GM18909 (cell line): ENCODE data around the gene CREBZF.
A peak's percentile ranks its signal among the peaks of the same experiment; 100 is the strongest.
"Not testable (repeated sequence)": the region's sequence is repeated elsewhere in the genome, so short reads cannot be mapped to it uniquely, and the experiment has no call there.

ENCODE experiments used
- ATAC-seq: cut with Tn5 transposase; IDR thresholded peaks from one replicate; pipeline ENCODE4 v1.9.1; 2021; ENCODE audit warnings: mild to moderate bottlenecking; ENCODE audit not compliant: unreplicated experiment, poor library complexity

Gene CREBZF

DNA sequence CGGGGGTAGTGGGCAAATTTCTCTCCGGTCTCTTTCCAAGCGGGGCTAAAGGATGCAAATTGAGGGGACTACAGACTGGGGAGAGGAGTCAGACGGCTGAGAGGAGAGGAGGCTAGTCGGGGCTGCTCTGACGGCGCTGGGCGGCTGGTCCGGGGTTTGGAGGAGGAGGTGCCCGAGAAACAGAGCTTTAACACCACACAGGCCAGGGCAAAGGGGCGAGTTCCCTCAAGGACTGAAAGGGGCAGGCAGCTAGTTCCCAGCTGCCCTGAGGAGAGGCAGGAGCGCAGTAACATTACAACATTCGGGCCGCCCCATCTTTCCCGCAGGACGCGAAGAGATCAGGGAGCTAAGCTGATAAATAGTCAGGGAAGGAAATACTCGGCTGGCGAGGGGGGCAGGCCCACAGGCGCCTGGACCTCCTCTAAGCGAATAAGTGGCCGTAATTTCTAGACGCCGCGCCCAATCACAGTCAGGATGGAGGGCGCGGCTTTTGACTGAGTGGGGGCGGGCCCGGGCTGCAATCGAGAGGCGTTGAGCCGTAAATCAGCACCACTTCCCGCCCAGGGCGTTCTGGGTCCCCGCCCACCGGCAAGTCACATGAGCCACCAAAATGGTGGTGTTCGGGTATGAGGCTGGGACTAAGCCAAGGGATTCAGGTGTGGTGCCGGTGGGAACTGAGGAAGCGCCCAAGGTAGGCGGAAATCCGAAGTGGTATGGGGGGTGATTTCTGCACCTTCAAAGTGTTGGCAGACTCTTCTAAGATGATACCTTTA, 36.7 kb downstream of the CREBZF start, which contains the start of gene TMEM126B:
TSS of gene TMEM126B (plus strand) at position 596 of the 773 bp plus-strand sequence. CDS start at position 611, 15 bp downstream.
- peak; percentile 99 for ATAC-seq

GRCh38 chr11:85627332-85627997, 37.5 kb downstream of the CREBZF start, which contains the start of gene DLG2:
Gene DLG2 (minus strand): TSS chr11:85627344.
- ATAC-seq: peak; percentile 1

DNA sequence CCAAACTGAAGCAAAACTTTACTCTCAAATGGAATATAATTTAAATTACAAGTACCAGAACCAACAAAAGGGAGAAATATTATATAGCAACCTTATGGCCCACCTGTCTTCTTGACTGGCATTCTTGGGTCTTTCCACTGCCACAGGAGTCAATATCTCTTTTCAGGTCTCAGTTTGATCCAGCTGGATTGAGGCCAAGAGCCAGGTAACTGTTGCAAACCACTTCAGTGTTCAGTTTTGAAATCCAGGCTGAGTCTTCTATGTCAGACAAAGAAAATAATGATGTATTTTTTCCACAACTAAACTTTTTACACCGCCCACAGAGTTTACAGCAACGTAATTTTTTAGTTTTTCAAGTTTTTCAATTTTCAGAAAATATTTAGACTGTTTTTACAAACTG, 38.4 kb downstream of the CREBZF start:
- no peak for ATAC-seq

DNA sequence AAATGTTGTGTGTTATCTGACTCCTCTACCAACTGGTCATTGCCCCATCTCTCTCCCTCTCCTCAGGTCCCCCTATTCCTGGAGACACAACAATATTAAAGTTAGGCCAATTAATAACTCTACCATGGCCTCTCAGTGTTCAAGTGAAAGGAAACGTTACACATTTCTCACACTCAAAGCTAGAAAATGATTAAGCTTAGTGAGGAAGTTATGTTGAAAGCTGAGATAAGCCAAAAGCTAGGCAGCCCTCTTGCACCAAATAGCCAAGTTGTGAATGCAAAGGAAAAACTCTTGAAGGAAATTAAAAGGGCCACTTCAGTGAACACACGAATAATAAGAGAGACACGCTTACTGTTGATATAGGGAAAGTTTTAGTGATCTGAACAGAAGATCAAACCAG, 44.7 kb downstream of the CREBZF start:
- no peak for ATAC-seq

- ATAC-seq: no peak
Measured at GRCh38 chr11:85619499-85619898, 45.4 kb downstream of the CREBZF start.

DNA sequence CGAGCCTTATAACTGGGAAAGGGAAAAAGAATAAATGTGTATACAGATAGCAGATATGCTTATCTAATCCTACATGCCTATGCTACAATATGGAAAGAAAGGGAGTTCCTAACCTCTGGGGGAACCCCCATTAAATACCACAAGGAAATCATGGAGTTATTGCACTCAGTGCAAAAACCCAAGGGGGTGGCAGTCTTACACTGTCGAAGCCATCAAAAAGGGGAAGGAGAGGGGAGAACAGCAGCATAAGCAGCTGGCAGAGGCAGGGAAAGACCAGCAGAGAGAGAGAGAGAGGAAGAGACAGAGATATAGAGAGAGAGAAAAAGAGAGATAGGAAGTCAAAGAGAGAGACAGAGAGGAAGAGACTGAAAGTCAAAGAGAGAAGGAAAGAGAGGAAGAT, 53.3 kb downstream of the CREBZF start:
- ATAC-seq: not testable (repeated sequence)
